Stimulated activated CD8-positive, alpha-beta memory T cell treated with anti-CD3 and anti-CD28 coated beads, Interleukin-15, amount 100 ng/mL, for 4 hours (primary cell): ENCODE results near the gene TRIM61.
"Not testable (repeated sequence)": the region's sequence is repeated elsewhere in the genome, so short reads cannot be mapped to it uniquely, and the experiment has no call there.

Experiments
- DNase-seq, 2 donors: peaks; one replicate each; pipeline ENCODE4 v3.0.0-alpha.2; 2020; ENCODE audit warnings: low read depth in 2 of 2

The TRIM61 gene

DNA sequence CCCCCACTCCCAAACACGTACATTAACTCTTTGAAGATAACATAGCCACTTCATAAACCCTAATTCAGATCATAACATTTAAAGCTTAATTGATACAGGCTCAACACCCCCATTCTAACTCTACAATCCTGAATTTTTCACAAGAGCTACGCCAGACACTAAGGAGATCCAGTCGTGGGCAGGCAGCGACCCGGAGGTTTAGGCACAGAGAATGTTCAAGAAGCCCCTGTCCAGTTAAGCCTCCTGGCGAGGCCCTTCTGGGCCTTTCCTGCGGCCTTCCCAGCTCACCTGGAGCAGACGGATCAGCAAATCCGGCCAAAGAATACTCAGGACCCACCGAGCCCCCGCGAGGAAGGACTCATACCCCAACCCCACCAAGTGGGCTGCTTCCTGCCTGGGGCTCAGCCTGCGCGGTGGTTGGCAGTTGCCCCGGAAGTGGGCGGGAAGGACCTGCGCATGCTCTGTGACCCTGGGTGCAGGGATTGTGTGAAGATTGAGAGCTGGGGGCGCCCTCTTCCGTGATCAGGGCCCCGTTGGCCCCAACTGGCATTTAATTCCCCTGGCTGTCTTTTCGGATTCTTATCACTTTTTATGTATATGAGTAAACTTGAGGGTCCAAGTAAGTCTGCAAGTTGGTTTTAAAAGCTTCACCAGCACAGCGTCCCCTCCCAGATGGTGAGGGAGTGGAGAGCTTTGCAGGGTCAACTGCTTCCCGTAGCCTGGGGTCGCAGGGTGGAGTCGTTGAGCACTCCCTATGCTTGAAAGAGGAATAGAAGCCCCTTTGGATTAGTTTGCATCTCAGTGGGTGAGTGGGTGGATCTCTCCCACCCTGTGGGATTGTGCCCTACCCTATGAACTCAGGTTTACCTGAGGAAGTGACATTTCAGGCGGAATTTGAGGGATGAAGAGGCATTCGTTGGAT lies at the start of gene TRIM61:
TRIM61 (minus strand) TSS at position 415 of the 922 bp plus-strand sequence. CDS start 7,655 bp downstream, outside the sequence.
- peak; percentile 16 to 22 for DNase-seq

DNA sequence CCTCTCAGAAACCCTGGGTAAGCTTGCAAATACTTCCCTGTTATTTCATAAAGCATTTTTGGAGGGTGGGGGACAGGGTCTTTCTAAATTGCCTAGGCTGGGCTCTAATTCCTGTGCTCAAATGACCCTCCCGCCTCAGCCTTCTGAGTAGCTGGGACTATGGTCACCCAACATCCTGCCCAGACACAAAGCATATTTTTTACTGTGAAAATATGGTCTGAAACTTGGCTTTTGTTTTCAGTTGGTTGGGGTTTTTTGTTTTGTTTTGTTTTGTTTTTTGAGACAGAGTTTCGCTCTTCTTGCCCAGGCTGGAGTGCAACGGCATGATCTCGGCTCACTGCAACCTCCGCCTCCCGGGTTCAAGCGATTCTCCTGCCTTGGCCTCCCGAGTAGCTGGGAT lies 48.3 kb upstream of the TRIM61 start:
- not testable (repeated sequence) for DNase-seq

DNA sequence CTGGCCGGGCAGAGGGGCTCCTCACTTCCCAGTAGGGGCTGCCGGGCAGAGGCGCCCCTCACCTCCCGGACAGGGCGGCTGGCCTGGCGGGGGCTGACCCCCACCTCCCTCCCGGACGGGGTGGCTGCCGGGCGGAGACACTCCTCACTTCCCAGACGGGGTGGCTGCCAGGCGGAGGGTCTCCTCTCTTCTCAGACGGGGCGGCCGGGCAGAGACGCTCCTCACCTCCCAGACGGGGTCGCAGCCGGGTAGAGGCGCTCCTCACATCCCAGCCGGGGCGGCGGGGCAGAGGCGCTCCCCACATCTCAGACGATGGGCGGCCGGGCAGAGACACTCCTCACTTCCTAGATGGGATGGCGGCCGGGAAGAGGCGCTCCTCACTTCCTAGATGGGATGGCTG lies 42.5 kb upstream of the TRIM61 start:
- not testable (repeated sequence) for DNase-seq

DNA sequence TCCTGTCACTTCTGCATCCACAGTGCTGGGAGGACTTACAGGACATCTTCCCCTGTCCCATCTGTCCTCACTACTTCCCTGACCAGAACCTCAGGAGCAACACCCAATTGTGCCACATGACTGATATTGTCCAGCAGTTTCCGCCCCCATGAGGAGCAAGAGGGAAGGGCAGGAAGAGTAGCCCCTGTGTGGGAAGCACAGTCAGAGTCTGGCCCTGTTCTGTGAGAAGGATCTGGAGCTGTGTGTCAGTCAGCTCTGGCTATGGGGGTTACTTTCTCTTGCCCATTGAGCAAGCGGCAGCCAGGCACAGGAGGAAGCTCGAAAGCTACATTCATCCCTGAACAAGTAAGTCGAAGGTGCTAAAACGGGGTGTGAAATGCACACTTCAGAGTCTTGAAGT lies 39.5 kb upstream of the TRIM61 start:
- DNase-seq, result no peak

DNA sequence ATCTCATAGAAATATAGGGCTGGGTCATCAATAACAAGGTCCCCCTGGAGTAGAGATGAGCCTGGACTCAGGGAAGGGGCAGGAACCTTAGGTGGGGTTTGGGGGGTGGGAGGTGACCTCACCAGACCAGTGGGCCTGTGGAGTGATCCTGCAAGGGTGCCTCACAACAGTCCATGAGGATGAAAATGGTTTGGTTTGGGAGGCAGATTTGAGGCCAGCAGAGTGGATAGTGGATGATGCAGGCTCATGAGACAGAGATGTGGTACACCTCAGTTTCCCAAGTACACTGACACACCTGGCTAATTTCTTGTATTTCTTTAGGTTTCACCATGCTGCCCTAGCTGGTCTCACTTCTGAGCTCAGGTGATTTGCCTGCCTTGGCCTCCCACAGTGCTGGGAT lies 36.2 kb upstream of the TRIM61 start:
- no peak for DNase-seq

DNA sequence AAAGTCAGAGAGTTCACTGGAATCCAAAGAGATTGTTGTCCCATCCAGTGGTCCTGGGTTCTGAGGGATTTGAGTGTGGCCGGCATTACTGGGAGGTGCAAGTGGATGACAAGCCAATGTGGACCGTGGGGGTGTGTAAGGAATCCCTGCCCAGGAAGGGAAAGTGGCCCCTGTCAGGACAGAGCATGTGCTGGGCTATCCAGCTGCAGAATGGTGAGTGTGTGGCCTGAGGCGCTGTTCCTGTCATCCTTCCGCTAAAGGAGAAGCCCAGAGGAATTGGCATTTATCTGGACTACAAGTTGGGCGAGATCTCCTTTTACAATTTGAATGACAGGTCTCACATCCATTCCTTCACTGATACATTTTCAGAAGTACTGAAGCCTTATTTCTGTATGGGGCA lies 33.9 kb upstream of the TRIM61 start:
- no peak for DNase-seq

DNA sequence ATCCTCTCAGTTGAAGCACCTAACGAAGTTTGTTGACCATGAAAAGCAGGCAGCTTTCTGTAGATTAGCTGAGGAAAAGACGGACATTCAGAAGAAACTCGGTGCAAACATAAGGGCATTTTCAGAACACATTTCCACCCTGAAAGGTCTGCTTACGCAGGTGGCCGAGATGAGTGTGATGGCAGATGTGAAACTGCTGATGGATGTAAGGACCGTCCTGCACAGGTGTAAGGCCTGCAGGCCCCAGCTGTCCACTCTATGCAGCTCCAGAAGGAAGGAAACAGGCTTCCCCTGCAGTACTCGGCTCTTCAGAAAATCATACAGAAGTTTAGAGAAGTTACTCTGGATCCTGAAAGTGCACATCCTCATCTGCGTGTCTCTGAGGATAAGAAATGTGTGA lies 33.5 kb upstream of the TRIM61 start:
- DNase-seq, result no peak

DNA sequence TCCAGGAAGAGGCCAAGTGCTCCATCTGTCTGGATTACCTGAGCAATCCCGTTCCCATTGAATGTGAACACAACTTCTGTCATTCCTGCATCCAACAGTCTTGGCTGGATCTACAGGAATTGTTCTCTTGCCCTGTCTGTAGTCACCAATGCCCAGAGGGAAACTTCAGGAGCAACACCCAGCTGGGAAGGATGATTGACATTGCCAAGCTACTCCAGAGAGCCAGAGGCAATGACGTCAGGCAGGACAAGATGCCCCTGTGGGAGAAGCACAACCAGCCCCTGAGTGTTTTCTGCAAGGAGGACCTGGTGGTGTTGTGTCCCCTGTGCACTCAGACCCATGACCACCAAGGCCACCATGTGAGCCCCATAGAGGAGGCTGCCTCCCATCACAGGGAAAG lies 33.0 kb upstream of the TRIM61 start:
- DNase-seq, result no peak

DNA sequence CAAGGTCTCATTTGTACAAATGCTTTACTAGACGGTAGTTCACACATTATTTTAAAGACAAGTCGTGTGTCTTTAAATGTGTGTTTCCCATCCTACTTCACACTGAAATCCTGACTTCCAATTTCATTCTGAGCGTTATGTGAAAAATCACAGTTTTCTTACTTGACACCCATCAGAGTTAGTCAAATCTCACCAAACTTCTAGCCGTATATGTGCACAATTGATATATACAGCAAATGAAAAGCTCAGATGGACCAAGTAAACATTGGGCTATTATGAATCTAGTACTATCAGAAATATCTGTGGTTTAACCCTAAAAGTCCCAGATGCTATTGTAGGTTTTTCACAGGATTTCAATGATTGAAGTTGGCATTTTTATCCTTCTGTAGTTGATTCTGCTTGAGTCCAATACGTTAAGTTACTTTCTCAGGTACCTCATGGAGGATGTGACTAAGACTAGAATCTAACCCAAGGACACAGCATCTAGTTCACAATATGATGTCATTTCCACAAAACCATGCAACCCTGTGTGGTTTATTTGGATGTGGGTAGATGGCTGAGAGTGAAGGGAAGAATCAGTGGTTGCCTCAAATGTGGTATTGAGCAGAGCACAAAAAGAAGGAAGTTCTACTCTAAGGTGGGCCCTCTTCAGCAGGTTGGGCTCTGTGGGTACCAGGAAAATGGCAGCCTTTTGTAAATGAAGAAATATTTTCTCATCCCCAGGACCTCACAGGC lies 32.2 kb upstream of the TRIM61 start:
- no peak for DNase-seq

DNA sequence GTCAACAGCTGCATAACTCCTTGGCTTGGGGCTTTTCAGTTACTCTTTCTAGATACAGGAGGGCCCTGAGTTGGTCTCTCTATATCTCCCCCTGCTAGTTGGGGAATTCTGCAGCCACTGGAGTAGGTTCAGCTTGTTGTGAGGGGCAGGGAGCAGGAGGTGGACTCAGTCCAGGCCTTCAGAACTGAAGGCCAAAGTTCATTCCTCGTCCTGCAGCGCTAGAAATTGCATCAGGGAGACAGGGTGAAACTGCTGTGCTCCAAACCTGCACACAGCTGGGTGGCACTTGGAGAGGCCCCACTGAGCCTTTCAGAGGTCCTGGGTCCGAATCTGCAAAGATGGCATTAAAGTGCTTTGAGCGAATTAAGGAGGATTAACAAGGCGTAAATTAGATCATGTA lies 29.4 kb upstream of the TRIM61 start:
- no peak for DNase-seq

DNA sequence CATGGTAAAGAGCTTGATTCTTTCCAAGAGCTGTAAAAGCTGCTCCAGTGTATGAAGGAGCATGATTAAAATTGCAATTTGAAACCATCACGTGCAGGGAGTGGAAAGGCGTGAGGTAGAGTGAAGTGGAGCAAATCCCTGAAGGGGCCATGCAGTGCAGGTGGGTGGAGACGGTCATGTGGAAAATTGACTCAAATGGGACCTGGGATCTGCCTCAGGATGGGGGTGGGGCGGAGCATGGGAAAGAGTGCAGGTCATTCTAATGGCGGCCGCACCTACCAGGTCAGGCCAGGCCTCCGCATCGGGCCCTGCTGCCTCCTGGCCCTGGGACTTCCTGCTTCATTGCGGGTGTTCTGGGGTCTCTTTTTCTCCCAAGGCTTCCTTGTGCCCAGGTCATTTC lies 29.0 kb upstream of the TRIM61 start:
- no peak for DNase-seq

DNA sequence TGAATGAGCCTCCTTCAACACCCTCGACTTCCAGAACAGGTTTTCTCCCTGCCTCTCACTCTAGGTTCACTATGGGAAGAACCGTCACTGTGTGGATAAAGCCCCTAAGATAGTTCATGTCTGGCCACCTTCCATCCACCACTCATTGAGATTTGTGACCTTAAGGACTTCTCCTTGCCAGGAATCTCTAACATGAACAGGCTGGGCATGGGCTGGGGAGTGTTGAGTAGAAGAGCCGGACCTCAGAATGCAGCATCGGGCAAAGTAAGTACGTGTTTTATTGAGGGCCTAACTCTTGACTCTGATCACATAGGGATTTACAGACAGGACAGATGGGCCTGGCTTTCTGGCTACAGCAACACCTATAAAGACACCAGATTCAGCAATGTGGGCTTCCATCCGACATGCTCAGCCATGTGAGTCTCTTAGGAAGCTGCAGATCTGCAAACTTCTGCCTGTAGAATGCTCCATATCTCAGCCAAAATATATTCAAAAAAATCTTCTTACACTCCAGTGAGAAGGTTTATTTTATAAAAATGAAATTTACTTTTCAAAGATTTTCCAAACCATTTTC lies 28.0 kb upstream of the TRIM61 start:
- no peak for DNase-seq

DNA sequence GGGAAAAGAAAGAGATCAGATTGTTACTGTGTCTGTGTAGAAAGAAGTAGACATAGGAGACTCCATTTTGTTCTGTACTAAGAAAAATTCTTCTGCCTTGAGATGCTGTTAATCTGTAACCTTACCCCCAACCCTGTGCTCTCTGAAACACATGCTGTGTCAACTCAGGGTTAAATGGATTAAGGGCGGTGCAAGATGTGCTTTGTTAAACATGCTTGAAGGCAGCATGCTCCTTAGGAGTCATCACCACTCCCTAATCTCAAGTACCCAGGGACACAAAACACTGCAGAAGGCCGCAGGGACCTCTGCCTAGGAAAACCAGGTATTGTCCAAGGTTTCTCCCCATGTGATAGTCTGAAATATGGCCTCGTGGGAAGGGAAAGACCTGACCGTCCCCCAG lies 24.5 kb upstream of the TRIM61 start:
- DNase-seq, result not testable (repeated sequence)

DNA sequence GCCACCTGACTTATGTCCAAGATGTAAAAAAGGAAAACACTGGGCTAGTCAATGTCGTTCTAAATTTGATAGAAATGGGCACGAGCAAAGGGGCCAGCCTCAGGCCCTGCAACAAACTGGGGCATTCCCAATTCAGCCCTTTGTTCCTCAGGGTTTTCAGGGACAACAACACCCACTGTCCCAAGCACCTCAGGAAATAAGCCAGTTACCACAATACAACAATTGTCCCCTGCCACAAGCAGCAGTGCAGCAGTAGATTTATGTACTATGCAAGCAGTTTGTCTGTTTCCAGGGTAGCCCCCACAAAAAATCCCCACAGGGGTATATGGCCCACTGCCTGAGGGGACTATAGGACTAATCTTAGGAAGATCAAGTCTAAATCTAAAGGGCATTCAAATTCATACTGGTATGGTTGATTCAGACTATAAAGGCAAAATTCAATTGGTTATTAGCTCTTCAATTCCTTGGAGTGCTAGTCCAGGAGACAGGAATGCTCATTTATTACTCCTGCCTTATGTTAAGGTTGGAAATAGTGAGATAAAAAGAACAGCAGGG lies 21.1 kb upstream of the TRIM61 start:
- not testable (repeated sequence) for DNase-seq

DNA sequence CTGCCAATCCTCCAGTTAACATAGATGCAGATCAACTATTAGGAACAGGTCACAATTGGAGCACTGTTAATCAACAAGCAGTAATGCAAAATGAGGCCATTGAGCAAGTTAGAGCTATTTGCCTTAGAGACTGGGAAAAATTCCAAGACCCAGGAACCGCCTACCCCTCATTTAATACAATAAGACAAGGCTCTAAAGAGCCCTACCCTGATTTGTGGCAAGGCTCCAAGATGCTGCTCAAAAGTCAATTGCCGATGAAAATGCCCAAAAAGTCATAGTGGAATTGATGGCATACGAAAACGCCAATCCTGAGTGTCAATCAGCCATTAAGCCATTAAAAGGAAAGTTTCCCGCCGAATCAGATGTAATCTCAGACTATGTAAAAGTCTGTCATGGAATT lies 20.5 kb upstream of the TRIM61 start:
- no peak for DNase-seq

DNA sequence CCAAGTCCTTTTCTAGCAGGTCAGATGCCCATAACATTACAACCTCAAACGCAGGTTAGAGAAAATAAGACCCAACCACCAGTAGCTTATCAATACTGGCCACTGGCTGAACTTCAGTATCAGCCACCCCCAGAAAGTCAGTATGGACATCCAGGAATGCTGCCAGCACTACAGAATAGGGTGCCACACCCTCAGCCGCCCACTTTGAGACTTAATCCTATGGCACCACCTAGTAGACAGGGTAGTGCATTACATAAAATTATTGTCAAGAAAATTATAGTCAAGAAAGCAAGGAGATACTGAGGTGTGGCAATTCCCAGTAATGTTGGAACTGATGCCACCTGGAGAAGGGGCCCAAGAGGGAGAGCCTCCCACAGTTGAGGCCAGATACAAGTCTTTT lies 19.9 kb upstream of the TRIM61 start:
- no peak for DNase-seq

DNA sequence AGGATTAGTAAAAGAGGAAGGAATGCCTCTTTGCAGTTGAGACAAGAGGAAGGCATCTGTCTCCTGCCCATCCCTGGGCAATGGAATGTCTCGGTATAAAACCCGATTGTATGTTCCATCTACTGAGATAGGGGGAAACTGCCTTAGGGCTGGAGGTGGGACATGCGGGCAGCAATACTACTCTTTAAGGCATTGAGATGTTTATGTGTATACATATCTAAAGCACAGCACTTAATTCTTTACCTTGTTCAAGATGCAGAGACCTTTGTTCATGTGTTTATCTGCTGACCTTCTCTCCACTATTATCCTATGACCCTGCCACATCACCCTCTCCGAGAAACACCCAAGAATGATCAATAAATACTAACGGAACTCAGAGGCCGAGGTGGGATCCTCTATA lies 18.7 kb upstream of the TRIM61 start:
- DNase-seq, result not testable (repeated sequence)

DNA sequence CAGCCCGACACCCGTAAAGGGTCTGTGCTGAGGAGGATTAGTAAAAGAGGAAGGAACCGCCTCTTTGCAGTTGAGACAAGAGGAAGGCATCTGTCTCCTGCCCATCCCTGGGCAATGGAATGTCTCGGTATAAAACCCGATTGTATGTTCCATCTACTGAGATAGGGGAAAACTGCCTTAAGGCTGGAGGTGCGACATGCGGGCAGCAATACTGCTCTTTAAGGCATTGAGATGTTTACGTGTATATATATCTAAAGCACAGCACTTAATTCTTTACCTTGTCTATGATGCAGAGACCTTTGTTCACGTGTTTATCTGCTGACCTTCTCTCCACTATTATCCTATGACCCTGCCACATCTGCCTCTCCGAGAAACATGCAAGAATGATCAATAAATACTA lies 13.3 kb upstream of the TRIM61 start:
- not testable (repeated sequence) for DNase-seq

DNA sequence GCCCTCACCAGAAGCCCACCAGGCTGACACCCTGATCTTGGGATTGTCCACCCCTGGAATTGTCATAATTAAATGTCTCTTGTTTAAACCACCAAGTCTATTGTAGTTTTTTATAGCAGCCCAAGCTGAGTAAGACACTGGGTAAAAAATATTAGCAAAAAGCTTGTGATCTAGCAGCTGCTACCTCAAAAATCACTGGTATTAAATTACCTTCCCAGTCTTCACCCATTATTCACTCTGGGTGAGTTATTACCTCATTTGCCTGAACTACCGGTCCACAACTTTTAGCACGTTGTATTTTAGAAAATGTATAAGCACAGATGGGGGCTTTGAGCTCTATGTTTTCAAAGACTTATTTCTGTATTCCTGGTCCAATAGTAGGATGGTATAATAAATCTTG lies 12.0 kb upstream of the TRIM61 start:
- DNase-seq, result no peak

DNA sequence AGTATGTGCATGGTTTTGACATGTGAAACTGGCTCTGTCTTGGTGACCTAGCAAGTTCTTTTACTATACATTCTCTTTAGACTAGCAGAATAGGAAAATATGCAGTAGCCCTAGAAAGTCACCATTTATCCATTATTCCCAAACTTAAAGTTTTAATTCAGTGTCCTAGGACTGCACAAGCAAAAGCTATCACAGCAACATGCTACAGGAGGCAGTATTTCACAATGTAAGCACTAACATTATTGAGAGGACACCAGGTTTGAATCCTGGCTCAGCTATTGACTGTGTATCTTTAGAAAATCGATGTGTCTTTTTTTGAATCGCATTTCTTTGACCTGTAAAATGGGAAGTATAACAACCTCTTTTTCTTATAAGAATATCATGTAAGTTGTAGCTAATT lies 5.5 kb downstream of the TRIM61 start:
- DNase-seq, result not testable (repeated sequence)

DNA sequence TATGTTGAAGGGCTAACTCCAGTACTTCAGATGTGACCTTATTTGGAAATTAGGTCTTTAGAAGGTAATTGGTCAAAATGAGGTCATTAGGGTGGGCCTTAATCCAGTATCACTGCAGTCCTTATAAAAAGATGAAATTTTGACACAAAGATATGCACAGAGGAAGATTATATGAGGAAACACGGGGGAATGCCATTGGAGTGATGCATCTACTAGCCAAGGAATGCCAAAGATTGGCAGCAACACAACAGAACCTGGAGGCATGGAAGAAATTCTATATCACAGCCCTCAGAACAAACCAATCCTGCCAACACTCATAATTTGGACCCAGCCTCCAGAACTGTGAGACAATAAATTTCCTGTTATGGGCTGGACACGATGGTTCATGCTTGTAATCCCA lies 17.6 kb downstream of the TRIM61 start:
- DNase-seq, result no peak

DNA sequence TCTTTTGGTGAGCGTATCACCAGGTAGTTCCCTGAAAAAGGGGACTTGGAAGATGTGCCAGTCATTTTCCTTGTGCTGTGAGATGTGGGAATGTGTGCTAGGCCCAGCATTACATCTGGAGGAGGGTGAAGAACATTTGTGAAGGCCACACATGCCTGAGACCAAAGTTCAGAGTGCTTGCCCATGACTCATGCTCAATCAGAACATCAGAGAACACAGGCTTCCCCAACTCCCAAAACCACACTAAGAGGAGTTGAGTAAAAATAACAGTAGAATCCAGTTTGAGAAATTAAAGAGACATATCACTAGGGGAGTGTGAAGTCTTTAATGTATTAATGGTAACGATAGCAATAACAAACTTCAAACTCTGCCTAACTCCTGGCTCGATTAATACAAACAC lies 18.0 kb downstream of the TRIM61 start:
- not testable (repeated sequence) for DNase-seq
